ENCODE results near the gene RAB4B.

- no peak for TF ChIP-seq YY1 (IDR thresholded peaks at IDR 0.05; ENCODE audit: insufficient read depth, insufficient read length)
- TF ChIP-seq SUZ12 (IDR thresholded peaks at IDR 0.05; ENCODE audit: extremely low read depth, insufficient read depth, insufficient read length): no peak
Measured at GRCh38 chr19:40763963-40764362, 14.1 kb upstream of the RAB4B start.
